Measurements from ENCODE around the gene S1PR2.

Gene S1PR2

GRCh38 chr19:10230861-10231611, at the start of gene S1PR2:
S1PR2 (minus strand) TSS chr19:10231331; CDS start chr19:10224905, 6,426 bp downstream.
- DNase-seq = peak in 38 of 42 donors; percentile 15 to 78 (median 52)
- intact Hi-C loops (cut with DNase I) = no loop called here

- intact Hi-C loops (cut with DNase I) = no loop called here
These were observed 48.8 kb upstream of the S1PR2 start for GRCh38 chr19:10279737-10280442.

GRCh38 chr19:10278935-10279334, 47.8 kb upstream of the S1PR2 start:
- intact Hi-C loops (cut with DNase I) = no loop called here
- DNase-seq = no peak

More at GRCh38 chr19:10279737-10280442, 48.8 kb upstream of the S1PR2 start:
- DNase-seq = no peak

GRCh38 chr19:10277795-10278589, 46.9 kb upstream of the S1PR2 start:
- intact Hi-C loops (cut with DNase I) = no loop called here
- no peak for DNase-seq

GRCh38 chr19:10274589-10274988, 43.5 kb upstream of the S1PR2 start:
- no peak for DNase-seq
- intact Hi-C loops (cut with DNase I) = no loop called here

- intact Hi-C loops (cut with DNase I) = no loop called here
- DNase-seq = peak in 1 of 42 donors; percentile 16
These were observed 40.5 kb upstream of the S1PR2 start for GRCh38 chr19:10271543-10272086.

GRCh38 chr19:10270616-10271394, 39.7 kb upstream of the S1PR2 start, which contains the start of gene ICAM1:
ICAM1 (plus strand) TSS chr19:10271120; CDS start chr19:10271160, 40 bp downstream.
- intact Hi-C loops (cut with DNase I) = no loop called here
- peak in 28 of 42 donors; percentile 24 to 74 (median 53) for DNase-seq

GRCh38 chr19:10270180-10270615, 39.1 kb upstream of the S1PR2 start:
- DNase-seq = peak in 33 of 42 donors; percentile 17 to 74 (median 46)
- intact Hi-C loops (cut with DNase I) = no loop called here

GRCh38 chr19:10269333-10270179, 38.4 kb upstream of the S1PR2 start:
- peak; percentile 64 to 93 (median 84) for DNase-seq
- intact Hi-C loops (cut with DNase I) = loop anchor here (2.0 kb wide), 1 partner anchor 119 kb away; no protein-coding TSS in a partner anchor

- intact Hi-C loops (cut with DNase I) = loop anchor here (2.0 kb wide), 1 partner anchor 121 kb away; no protein-coding TSS in a partner anchor
- DNase-seq = no peak
These were observed 36.9 kb upstream of the S1PR2 start for GRCh38 chr19:10268071-10268470.

GRCh38 chr19:10266706-10267105, 35.6 kb upstream of the S1PR2 start:
- intact Hi-C loops (cut with DNase I) = no loop called here
- no peak for DNase-seq

- no peak for DNase-seq
- intact Hi-C loops (cut with DNase I) = no loop called here
These were observed 31.6 kb upstream of the S1PR2 start for GRCh38 chr19:10262771-10263170.

GRCh38 chr19:10260141-10260584, 29.0 kb upstream of the S1PR2 start:
- peak; percentile 40 to 93 (median 76) for DNase-seq

GRCh38 chr19:10259162-10259905, 28.2 kb upstream of the S1PR2 start:
- peak; percentile 65 to 92 (median 82) for DNase-seq
- intact Hi-C loops (cut with DNase I) = loop anchor here (10.0 kb wide), 2 partner anchors 145 to 325 kb away; partner anchors contain the start of genes EIF3G, OLFM2 and P2RY11

More at GRCh38 chr19:10260141-10260584, 29.0 kb upstream of the S1PR2 start:
- intact Hi-C loops (cut with DNase I) = no loop called here

- intact Hi-C loops (cut with DNase I) = loop anchor here (10.0 kb wide), 2 partner anchors 143 to 323 kb away; partner anchors contain the start of genes EIF3G, OLFM2 and P2RY11
- no peak for DNase-seq
These were observed 27.1 kb upstream of the S1PR2 start for GRCh38 chr19:10258080-10258710.
